Hepatocyte (in vitro differentiated cells): Measurements from ENCODE around the gene CTXND1.

Experiments
- CTCF ChIP-seq: fragments of 200-600 bp; sonication (generic); IDR thresholded peaks from 2 replicates; pipeline ENCODE4 v1.5.1; 2016; ENCODE audit warnings: antibody characterized with exemption, mild to moderate bottlenecking; ENCODE audit not compliant: poor library complexity
- EZH2 ChIP-seq: fragments of 200-600 bp; sonication (generic); IDR thresholded peaks from 2 replicates; pipeline ENCODE4 v1.6.1; 2016; ENCODE audit warnings: antibody characterized with exemption, mild to moderate bottlenecking, borderline replicate concordance
- EZH2phosphoT487 ChIP-seq: fragments of 200-600 bp; sonication (generic); IDR thresholded peaks from one replicate; pipeline ENCODE4 v1.6.1; 2018; ENCODE audit warnings: antibody characterized with exemption, mild to moderate bottlenecking, low read depth, moderate library complexity; ENCODE audit not compliant: unreplicated experiment, severe bottlenecking

- TF ChIP-seq CTCF (no peak), EZH2 (no peak), EZH2phosphoT487 (no peak)
Measured at GRCh38 chr15:80171787-80172186, 80.2 kb downstream of the CTXND1 start.
